Measurements from ENCODE around the gene SRA1. TPM values are rescaled to one million over a fixed set of nuclear protein-coding genes. Genes with fewer than 3 reads are reported as not detected.

SRA1 gene
- total and polyA plus RNA-seq, 2 experiments from 2014 or later, result 26.5 to 66.4 TPM

DNA sequence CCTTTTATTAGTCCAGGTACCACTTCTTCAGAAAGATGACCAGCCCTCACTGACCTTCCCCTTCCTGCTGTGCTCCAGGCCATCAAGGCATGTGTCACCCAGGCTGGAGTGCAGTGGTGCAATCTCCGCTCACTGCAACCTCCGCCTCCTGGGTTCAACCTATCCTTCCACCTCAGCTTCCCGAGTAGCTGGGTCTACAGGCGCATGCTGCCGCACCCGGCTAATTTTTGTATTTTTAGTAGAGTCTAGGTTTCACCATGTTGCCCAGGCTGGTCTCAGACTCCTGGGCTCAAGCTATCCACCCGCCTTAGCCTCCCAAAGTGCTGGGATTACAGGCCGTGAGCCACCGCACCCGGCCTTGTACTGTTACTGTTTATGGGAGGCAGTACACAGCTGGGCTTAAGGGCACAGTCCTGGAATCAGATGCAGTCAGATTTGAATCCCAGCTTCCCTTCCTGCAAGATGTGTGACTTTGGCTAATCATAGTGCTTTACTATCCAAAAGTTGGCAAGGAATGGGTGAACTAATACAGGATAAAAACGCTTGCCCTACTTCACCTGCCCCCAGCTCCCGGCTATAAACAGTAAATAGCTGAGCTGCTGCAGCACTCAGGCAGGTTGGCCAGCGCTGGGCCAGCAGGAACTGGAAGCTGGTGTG lies 10.3 kb downstream of the SRA1 start:
- Histone ChIP-seq H3K36me3 (replicated peaks; ENCODE audit: insufficient read depth, low read depth) (no peaks in the 10 kb centered on the region), H2AFZ (no peak overlapping the region), H3K27me3 (no peaks in the 10 kb centered on the region), H3K4me1 (ENCODE audit: insufficient read depth) (peaks cover 23% of the 10 kb centered on the region), H3K79me2 (peaks cover 2% of the 10 kb centered on the region), H3K4me3 (no peak overlapping the region), H3K9me3 (ENCODE audit: low read depth) (no peaks in the 10 kb centered on the region), H4K20me1 (ENCODE audit: insufficient read depth, poor library complexity, severe bottlenecking) (no peaks in the 10 kb centered on the region), H3K4me2 (peak overlapping the region; percentile 66), H3K27ac (peak overlapping the region; percentile 79), H3K9me2 (replicated peaks; ENCODE audit: insufficient read depth) (no peaks in the 10 kb centered on the region)
- TF ChIP-seq EZH2 (IDR thresholded peaks at IDR 0.05; ENCODE audit: borderline replicate concordance), result no peak
- WGBS (ENCODE audit: low lambda C conversion rate, missing lambda C conversion rate), result 49% methylated on average over 13 of the region's 13 CpGs
- DNase-seq (ENCODE audit: low spot score), result no peak

DNA sequence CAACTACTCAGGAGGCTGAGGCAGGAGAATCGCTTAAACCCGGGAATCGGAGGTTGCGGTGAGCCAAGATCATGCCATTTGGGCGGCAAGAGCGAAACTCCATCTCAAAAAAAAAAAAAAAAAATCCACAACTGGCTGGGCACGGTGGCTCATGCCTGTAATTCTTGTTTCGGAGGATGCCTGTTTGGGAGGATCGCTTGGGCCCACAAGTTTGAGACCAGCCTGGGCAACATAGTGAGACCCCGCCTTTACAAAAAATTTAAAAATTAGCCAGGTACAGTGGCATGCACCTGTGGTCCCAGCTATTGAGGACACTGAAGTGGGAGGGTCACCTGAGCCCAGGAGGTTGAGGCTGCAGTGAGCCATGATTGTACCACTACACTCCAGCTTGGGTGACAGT lies 11.7 kb downstream of the SRA1 start:
- no peaks in the 10 kb centered on the region for H3K27me3 ChIP-seq
- no peaks in the 10 kb centered on the region for H3K9me2 ChIP-seq (replicated peaks; ENCODE audit: insufficient read depth)
- 96% methylated on average over 10 of the region's 10 CpGs for WGBS (ENCODE audit: low lambda C conversion rate, missing lambda C conversion rate)
- H3K4me1 ChIP-seq (ENCODE audit: insufficient read depth), result peaks cover 23% of the 10 kb centered on the region
- TF ChIP-seq EZH2 (IDR thresholded peaks at IDR 0.05; ENCODE audit: borderline replicate concordance), result no peak
- TF ChIP-seq, protein P1, sequence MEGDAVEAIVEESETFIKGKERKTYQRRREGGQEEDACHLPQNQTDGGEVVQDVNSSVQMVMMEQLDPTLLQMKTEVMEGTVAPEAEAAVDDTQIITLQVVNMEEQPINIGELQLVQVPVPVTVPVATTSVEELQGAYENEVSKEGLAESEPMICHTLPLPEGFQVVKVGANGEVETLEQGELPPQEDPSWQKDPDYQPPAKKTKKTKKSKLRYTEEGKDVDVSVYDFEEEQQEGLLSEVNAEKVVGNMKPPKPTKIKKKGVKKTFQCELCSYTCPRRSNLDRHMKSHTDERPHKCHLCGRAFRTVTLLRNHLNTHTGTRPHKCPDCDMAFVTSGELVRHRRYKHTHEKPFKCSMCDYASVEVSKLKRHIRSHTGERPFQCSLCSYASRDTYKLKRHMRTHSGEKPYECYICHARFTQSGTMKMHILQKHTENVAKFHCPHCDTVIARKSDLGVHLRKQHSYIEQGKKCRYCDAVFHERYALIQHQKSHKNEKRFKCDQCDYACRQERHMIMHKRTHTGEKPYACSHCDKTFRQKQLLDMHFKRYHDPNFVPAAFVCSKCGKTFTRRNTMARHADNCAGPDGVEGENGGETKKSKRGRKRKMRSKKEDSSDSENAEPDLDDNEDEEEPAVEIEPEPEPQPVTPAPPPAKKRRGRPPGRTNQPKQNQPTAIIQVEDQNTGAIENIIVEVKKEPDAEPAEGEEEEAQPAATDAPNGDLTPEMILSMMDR (IDR thresholded peaks at IDR 0.05; ENCODE audit: poor library complexity), result no peak
- no peak for TF ChIP-seq EZH2phosphoT487 (IDR thresholded peaks at IDR 0.05; ENCODE audit: low read depth, severe bottlenecking, unreplicated experiment)
- no peak overlapping the region for H3K4me2 ChIP-seq
- no peak for DNase-seq (ENCODE audit: low spot score)
- H3K9me3 ChIP-seq (ENCODE audit: low read depth), result no peaks in the 10 kb centered on the region
- no peak overlapping the region for H3K27ac ChIP-seq
- no peak overlapping the region for H3K4me3 ChIP-seq
- no peak overlapping the region for H2AFZ ChIP-seq
- no peaks in the 10 kb centered on the region for H3K36me3 ChIP-seq (replicated peaks; ENCODE audit: insufficient read depth, low read depth)
- H3K79me2 ChIP-seq, result no peaks in the 10 kb centered on the region
- no peaks in the 10 kb centered on the region for H4K20me1 ChIP-seq (ENCODE audit: insufficient read depth, poor library complexity, severe bottlenecking)

DNA sequence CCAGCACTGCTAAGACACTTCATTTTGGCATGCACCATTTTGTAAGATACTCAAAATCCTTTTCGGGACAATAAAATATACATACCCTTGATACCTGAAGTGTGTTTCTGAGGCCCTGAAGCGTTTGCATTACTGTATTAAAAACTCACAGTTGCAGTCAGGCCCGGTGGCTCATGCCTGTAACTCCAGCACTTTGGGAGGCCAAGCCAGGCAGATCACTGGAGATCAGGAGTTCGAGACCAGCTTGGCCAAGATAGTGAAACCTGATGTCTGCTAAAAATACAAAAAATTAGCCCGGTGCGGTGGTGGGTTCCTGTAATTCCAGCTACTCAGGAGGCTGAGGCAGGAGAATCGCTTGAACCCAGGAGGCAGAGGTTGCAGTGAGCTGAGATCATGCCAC lies 12.3 kb downstream of the SRA1 start:
- DNase-seq (ENCODE audit: low spot score), result no peak
- no peaks in the 10 kb centered on the region for H4K20me1 ChIP-seq (ENCODE audit: insufficient read depth, poor library complexity, severe bottlenecking)
- TF ChIP-seq, protein P1 (IDR thresholded peaks at IDR 0.05; ENCODE audit: poor library complexity), result no peak
- no peak for TF ChIP-seq EZH2 (IDR thresholded peaks at IDR 0.05; ENCODE audit: borderline replicate concordance)
- no peak for TF ChIP-seq EZH2phosphoT487 (IDR thresholded peaks at IDR 0.05; ENCODE audit: low read depth, severe bottlenecking, unreplicated experiment)
- H2AFZ ChIP-seq, result no peak overlapping the region
- no peak overlapping the region for H3K4me2 ChIP-seq
- no peak overlapping the region for H3K27ac ChIP-seq
- H3K4me1 ChIP-seq (ENCODE audit: insufficient read depth), result peaks cover 23% of the 10 kb centered on the region
- no peaks in the 10 kb centered on the region for H3K79me2 ChIP-seq
- no peak overlapping the region for H3K4me3 ChIP-seq
- H3K36me3 ChIP-seq (replicated peaks; ENCODE audit: insufficient read depth, low read depth), result no peaks in the 10 kb centered on the region
- WGBS (ENCODE audit: low lambda C conversion rate, missing lambda C conversion rate), result 96% methylated on average over 7 of the region's 7 CpGs
- H3K9me2 ChIP-seq (replicated peaks; ENCODE audit: insufficient read depth), result no peaks in the 10 kb centered on the region
- H3K27me3 ChIP-seq, result no peaks in the 10 kb centered on the region
- no peaks in the 10 kb centered on the region for H3K9me3 ChIP-seq (ENCODE audit: low read depth)

DNA sequence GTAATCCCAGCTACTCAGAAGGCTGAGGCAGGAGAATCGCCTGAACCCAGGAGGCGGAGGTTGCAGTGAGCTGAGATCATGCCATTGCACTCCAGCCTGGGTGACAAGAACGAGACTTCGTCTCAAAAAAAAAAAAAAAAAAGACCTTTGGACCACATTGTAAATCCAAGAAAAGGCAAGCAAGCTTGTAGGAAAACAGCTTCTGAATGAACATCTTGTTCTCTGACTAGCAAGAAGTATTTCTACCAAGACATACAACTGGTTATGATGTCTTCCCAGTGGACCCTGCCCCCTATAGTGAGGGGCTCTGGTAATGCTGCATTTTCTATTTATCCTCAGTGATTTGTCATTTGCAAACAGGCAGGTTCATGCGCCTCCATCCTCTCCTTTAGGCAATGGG lies 14.3 kb downstream of the SRA1 start:
- H3K36me3 ChIP-seq (replicated peaks; ENCODE audit: insufficient read depth, low read depth), result no peaks in the 10 kb centered on the region
- H3K4me3 ChIP-seq, result no peak overlapping the region
- H4K20me1 ChIP-seq (ENCODE audit: insufficient read depth, poor library complexity, severe bottlenecking), result no peaks in the 10 kb centered on the region
- peak overlapping the region; percentile 77 for H3K27ac ChIP-seq
- H3K4me2 ChIP-seq, result no peak overlapping the region
- DNase-seq (ENCODE audit: low spot score), result no peak
- H3K9me2 ChIP-seq (replicated peaks; ENCODE audit: insufficient read depth), result no peaks in the 10 kb centered on the region
- no peak overlapping the region for H2AFZ ChIP-seq
- H3K9me3 ChIP-seq (ENCODE audit: low read depth), result no peaks in the 10 kb centered on the region
- H3K4me1 ChIP-seq (ENCODE audit: insufficient read depth), result peaks cover 11% of the 10 kb centered on the region
- TF ChIP-seq, protein P1 (IDR thresholded peaks at IDR 0.05; ENCODE audit: poor library complexity), result no peak
- TF ChIP-seq EZH2phosphoT487 (IDR thresholded peaks at IDR 0.05; ENCODE audit: low read depth, severe bottlenecking, unreplicated experiment) (no peak), EZH2 (IDR thresholded peaks at IDR 0.05; ENCODE audit: borderline replicate concordance) (no peak)
- H3K27me3 ChIP-seq, result no peaks in the 10 kb centered on the region
- WGBS (ENCODE audit: low lambda C conversion rate, missing lambda C conversion rate), result 76% methylated on average over 5 of the region's 5 CpGs
- H3K79me2 ChIP-seq, result no peaks in the 10 kb centered on the region

Measured in hepatocyte (in vitro differentiated cells).